DND-41 (cell line): ENCODE data around the gene TCF4.

Experiments
- ATAC-seq: fragments of 200-7000 bp; cut with Tn5 transposase; 3 replicates; pipeline ENCODE4 v1.9.1; 2021; ENCODE audit warnings: low read depth; ENCODE audit not compliant: insufficient read depth
- DNase-seq: peaks from one replicate; pipeline ENCODE4 v3.0.0-alpha.2; 2020
- H2AFZ ChIP-seq: 2 replicates; pipeline ENCODE4 v1.6.0; 2012; ENCODE audit warnings: low read depth, low read length
- H3K27ac ChIP-seq: 2 replicates; pipeline ENCODE4 v1.5.1; 2012; ENCODE audit warnings: low read length, inconsistent platforms
- H3K27me3 ChIP-seq: fragments of 200-600 bp; sonication (generic); 2 replicates; pipeline ENCODE4 v1.6.0; 2012; ENCODE audit warnings: low read length, mild to moderate bottlenecking, inconsistent platforms; ENCODE audit not compliant: insufficient read depth, poor library complexity
- H3K36me3 ChIP-seq: 2 replicates; pipeline ENCODE4 v1.5.1; 2012; ENCODE audit warnings: low read length, inconsistent platforms; ENCODE audit not compliant: insufficient read depth
- H3K4me1 ChIP-seq: 2 replicates; pipeline ENCODE4 v1.5.1; 2012; ENCODE audit warnings: mild to moderate bottlenecking, low read length; ENCODE audit not compliant: insufficient read depth
- H3K4me2 ChIP-seq: 2 replicates; pipeline ENCODE4 v1.6.0; 2012; ENCODE audit warnings: mild to moderate bottlenecking, moderate library complexity, low read length, inconsistent platforms; ENCODE audit not compliant: insufficient read depth
- H3K4me3 ChIP-seq, 2 experiments: fragments of 200-600 bp in 1 of 2; shearing (Covaris generic) in 1 of 2; 2 replicates each; pipeline ENCODE4 v1.5.1; 2012 to 2016; ENCODE audit warnings: inconsistent platforms in 2 of 2, low read length in 2 of 2, mild to moderate bottlenecking in 2 of 2, low read depth in 1 of 2, moderate library complexity in 1 of 2
- H3K79me2 ChIP-seq: 2 replicates; pipeline ENCODE4 v1.6.0; 2012; ENCODE audit warnings: low read length, inconsistent platforms; ENCODE audit not compliant: insufficient read depth
- H3K9ac ChIP-seq: 2 replicates; pipeline ENCODE4 v1.6.0; 2012; ENCODE audit warnings: low read depth, mild to moderate bottlenecking, inconsistent platforms, low read length, moderate library complexity
- H3K9me3 ChIP-seq: 2 replicates; pipeline ENCODE4 v1.5.1; 2012; ENCODE audit warnings: low read length, moderate library complexity, mild to moderate bottlenecking, inconsistent platforms; ENCODE audit not compliant: insufficient read depth, severe bottlenecking
- H4K20me1 ChIP-seq: 2 replicates; pipeline ENCODE4 v1.6.0; 2012; ENCODE audit warnings: low read length; ENCODE audit not compliant: insufficient read depth
- EZH2 ChIP-seq: IDR thresholded peaks from 3 replicates; pipeline ENCODE4 v1.6.1; 2012; ENCODE audit warnings: borderline replicate concordance, low read depth, mild to moderate bottlenecking, moderate library complexity, low read length, inconsistent platforms; ENCODE audit not compliant: severe bottlenecking
- TF ChIP-seq, protein P1 (sequence below): IDR thresholded peaks from 2 replicates; pipeline ENCODE4 v1.5.1; 2012; ENCODE audit warnings: borderline replicate concordance, low read length, moderate library complexity, mild to moderate bottlenecking; ENCODE audit not compliant: poor library complexity, severe bottlenecking; ENCODE audit errors: extremely low read depth

TCF4 gene

DNA sequence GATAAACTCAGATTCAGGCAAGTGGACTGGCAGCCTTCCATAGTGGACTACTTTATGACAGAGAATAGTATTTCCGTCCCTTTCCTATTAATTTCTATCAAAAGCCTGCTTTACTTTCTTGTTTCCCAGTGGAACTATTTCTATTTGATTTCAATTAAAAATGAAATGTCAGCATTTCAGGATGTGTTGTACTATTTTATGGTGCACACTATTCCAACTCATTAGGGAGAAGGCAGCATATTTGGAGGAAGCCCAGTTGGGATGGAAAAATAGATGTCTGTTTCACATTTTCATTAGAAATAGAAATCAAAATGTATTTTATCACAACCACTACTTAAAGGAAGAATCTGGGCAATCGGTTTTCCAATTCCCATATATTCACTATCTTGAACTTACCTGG lies 37.9 kb upstream of the TCF4 start:
- Histone ChIP-seq H4K20me1 (no peaks in the 10 kb centered on the region), H3K27me3 (no peaks in the 10 kb centered on the region), H3K79me2 (no peaks in the 10 kb centered on the region), H3K27ac (no peak overlapping the region), H3K4me1 (no peaks in the 10 kb centered on the region), H2AFZ (no peak overlapping the region), H3K4me3 (no peak overlapping the region), H3K36me3 (no peaks in the 10 kb centered on the region), H3K9ac (no peak overlapping the region), H3K4me2 (no peak overlapping the region), H3K9me3 (no peaks in the 10 kb centered on the region)
- no peak for DNase-seq
- ATAC-seq, result no peak
- TF ChIP-seq, protein P1, sequence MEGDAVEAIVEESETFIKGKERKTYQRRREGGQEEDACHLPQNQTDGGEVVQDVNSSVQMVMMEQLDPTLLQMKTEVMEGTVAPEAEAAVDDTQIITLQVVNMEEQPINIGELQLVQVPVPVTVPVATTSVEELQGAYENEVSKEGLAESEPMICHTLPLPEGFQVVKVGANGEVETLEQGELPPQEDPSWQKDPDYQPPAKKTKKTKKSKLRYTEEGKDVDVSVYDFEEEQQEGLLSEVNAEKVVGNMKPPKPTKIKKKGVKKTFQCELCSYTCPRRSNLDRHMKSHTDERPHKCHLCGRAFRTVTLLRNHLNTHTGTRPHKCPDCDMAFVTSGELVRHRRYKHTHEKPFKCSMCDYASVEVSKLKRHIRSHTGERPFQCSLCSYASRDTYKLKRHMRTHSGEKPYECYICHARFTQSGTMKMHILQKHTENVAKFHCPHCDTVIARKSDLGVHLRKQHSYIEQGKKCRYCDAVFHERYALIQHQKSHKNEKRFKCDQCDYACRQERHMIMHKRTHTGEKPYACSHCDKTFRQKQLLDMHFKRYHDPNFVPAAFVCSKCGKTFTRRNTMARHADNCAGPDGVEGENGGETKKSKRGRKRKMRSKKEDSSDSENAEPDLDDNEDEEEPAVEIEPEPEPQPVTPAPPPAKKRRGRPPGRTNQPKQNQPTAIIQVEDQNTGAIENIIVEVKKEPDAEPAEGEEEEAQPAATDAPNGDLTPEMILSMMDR, result no peak
- no peak for TF ChIP-seq EZH2

DNA sequence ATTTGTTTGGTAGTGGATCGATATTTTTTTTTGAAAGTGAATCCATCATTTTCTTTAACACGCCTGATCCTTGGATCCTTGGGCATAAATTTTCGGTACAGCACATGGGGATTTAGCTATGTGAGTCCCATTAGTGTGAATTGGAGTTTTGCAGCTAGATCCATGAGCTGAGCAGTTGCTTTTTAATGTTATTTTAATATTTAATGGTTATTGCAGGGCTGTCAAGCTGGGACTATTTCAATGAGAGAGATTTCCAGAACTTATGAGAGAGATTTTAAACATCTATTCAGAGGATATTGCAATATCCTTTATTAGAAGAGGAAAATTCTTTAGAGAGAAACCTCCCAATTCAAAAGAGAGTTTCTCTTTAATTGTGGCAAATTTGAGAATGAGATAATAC lies 35.6 kb upstream of the TCF4 start:
- no peak overlapping the region for H3K4me3 ChIP-seq
- H4K20me1 ChIP-seq, result no peaks in the 10 kb centered on the region
- no peak overlapping the region for H3K27ac ChIP-seq
- DNase-seq (no peak), ATAC-seq (no peak)
- H3K4me2 ChIP-seq, result no peak overlapping the region
- H3K9ac ChIP-seq, result no peak overlapping the region
- H3K9me3 ChIP-seq, result no peaks in the 10 kb centered on the region
- no peaks in the 10 kb centered on the region for H3K27me3 ChIP-seq
- no peaks in the 10 kb centered on the region for H3K79me2 ChIP-seq
- TF ChIP-seq, protein P1, result no peak
- no peak for TF ChIP-seq EZH2
- H3K4me1 ChIP-seq, result no peaks in the 10 kb centered on the region
- H2AFZ ChIP-seq, result no peak overlapping the region
- H3K36me3 ChIP-seq, result no peaks in the 10 kb centered on the region

DNA sequence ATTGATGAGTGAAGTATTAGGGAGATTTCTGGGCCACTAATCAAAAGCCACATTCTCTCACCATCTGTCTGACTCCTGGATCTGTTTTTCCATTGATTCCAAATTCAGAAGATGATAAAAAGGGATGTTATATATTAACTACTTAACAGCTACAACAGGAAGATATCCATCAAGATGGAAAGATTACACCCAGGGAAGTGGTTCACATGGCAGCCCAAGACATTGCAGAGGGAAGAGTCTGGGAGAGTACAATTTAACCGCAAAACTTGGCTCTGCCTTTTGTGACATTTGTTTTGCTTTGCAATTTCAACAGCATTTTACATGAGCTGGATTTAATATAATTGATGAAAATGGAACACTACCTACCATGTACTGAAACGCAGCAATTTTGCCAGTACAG lies 22.5 kb upstream of the TCF4 start:
- H3K27me3 ChIP-seq, result no peaks in the 10 kb centered on the region
- no peaks in the 10 kb centered on the region for H3K4me1 ChIP-seq
- H3K4me2 ChIP-seq, result no peak overlapping the region
- H4K20me1 ChIP-seq, result no peaks in the 10 kb centered on the region
- no peak for ATAC-seq
- no peak overlapping the region for H3K4me3 ChIP-seq
- DNase-seq, result no peak
- no peaks in the 10 kb centered on the region for H3K36me3 ChIP-seq
- H3K79me2 ChIP-seq, result no peaks in the 10 kb centered on the region
- H3K9ac ChIP-seq, result no peak overlapping the region
- H3K9me3 ChIP-seq, result no peaks in the 10 kb centered on the region
- no peak for TF ChIP-seq EZH2
- TF ChIP-seq, protein P1, result no peak
- no peak overlapping the region for H2AFZ ChIP-seq
- H3K27ac ChIP-seq, result no peak overlapping the region

DNA sequence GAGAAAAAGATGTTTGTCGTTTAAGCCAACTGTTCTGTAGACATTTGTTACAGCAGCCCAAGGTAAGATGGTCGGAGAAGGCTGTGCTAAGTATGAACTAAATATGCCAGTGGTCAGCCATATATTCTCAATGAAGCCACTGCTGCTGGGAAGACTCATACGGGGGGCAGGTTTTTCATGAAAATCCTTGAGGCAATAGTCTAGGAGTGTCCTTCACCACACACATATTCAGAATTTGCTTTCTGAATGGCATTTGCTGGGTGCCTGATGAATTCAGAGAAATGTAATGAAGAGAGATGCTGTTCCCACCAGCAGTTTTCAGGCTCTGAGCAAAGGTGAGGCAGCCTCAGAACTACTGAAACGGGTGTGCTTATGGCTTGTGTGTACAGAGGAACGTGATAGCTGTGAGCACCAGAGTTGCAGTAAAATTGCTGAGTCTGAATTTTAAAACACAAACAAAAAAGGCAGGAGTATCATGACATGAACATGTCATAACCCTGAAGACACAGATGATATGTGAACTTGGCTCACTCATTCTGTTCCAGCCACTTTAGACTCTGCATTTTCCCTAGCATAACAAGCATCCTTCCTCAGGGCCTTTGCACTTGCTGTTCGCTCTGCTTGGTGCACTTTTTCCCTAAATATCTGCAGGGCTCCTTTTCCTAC lies 21.3 kb upstream of the TCF4 start:
- ATAC-seq (no peak), DNase-seq (no peak)
- no peaks in the 10 kb centered on the region for H3K36me3 ChIP-seq
- no peaks in the 10 kb centered on the region for H3K79me2 ChIP-seq
- H3K9me3 ChIP-seq, result no peaks in the 10 kb centered on the region
- H3K4me2 ChIP-seq, result no peak overlapping the region
- H2AFZ ChIP-seq, result no peak overlapping the region
- H4K20me1 ChIP-seq, result no peaks in the 10 kb centered on the region
- no peak for TF ChIP-seq EZH2
- TF ChIP-seq, protein P1, result no peak
- no peak overlapping the region for H3K4me3 ChIP-seq
- H3K27me3 ChIP-seq, result no peaks in the 10 kb centered on the region
- no peak overlapping the region for H3K27ac ChIP-seq
- no peak overlapping the region for H3K9ac ChIP-seq
- H3K4me1 ChIP-seq, result no peaks in the 10 kb centered on the region
